Vagina (tissue), 2 donors: ENCODE data around the gene PCK1. TPM values are rescaled to one million over a fixed set of nuclear protein-coding genes. Genes with fewer than 3 reads are reported as not detected.

ENCODE experiments used
- DNase-seq, 2 donors: peaks; one replicate each; pipeline ENCODE4 v3.0.0-alpha.2; 2017; ENCODE audit errors: extremely low spot score in 2 of 2
- H3K27ac ChIP-seq: fragments of 200-600 bp; sonication (generic); one replicate; pipeline ENCODE4 v1.5.1; 2019
- H3K27me3 ChIP-seq: fragments of 200-600 bp; sonication (generic); one replicate; pipeline ENCODE4 v1.5.1; 2019
- H3K36me3 ChIP-seq, 2 donors: fragments of 200-600 bp; sonication (generic); one replicate each; pipeline ENCODE4 v1.5.1; 2017 to 2019
- H3K4me1 ChIP-seq: fragments of 200-600 bp; sonication (generic); one replicate; pipeline ENCODE4 v1.5.1; 2019
- H3K4me3 ChIP-seq, 2 donors: fragments of 200-600 bp; sonication (generic); 1 replicate in 1 of 2; 2 replicates in 1 of 2; pipeline ENCODE4 v1.5.1; 2016 to 2019
- H3K9me3 ChIP-seq: fragments of 200-600 bp; sonication (generic); one replicate; pipeline ENCODE4 v1.5.1; 2019
- POLR2A ChIP-seq, 2 donors: fragments of 450-650 bp; IDR thresholded peaks; one replicate each; pipeline ENCODE4 v1.6.1; 2017; ENCODE audit warnings: antibody characterized with exemption in 2 of 2, mild to moderate bottlenecking in 2 of 2, moderate library complexity in 2 of 2
- POLR2AphosphoS5 ChIP-seq, 2 donors: sonication (generic); formaldehyde crosslinking; IDR thresholded peaks; one replicate each; pipeline ENCODE4 v1.9.0; 2017; ENCODE audit warnings: antibody characterized with exemption in 2 of 2, mild to moderate bottlenecking in 2 of 2, low read depth in 1 of 2; ENCODE audit not compliant: insufficient read depth in 1 of 2
- intact Hi-C: fragments of 100-400 bp; cut with DNase I; formaldehyde crosslinking; loops from one replicate; pipeline ENCODE4 v1.15.1; 2023
- total RNA-seq: library from RNA; depleted of rRNA; stranded (reverse); fragments of >200 nt; gene quantifications from one replicate; pipeline ENCODE4 v1.2.3, GENCODE V29; 2016
- TF ChIP-seq, protein P1 (sequence below), 3 experiments: fragments of 450-650 bp in 2 of 3; fragments of 200-600 bp in 1 of 3; sonication (generic) in 1 of 3; IDR thresholded peaks; one replicate each; pipeline ENCODE4 v1.5.1; 2017 to 2019; ENCODE audit warnings: antibody characterized with exemption in 3 of 3, mild to moderate bottlenecking in 2 of 3, moderate library complexity in 2 of 3

Gene PCK1
- total RNA-seq, 1 donor from 2014 or later: 13.0 TPM

DNA sequence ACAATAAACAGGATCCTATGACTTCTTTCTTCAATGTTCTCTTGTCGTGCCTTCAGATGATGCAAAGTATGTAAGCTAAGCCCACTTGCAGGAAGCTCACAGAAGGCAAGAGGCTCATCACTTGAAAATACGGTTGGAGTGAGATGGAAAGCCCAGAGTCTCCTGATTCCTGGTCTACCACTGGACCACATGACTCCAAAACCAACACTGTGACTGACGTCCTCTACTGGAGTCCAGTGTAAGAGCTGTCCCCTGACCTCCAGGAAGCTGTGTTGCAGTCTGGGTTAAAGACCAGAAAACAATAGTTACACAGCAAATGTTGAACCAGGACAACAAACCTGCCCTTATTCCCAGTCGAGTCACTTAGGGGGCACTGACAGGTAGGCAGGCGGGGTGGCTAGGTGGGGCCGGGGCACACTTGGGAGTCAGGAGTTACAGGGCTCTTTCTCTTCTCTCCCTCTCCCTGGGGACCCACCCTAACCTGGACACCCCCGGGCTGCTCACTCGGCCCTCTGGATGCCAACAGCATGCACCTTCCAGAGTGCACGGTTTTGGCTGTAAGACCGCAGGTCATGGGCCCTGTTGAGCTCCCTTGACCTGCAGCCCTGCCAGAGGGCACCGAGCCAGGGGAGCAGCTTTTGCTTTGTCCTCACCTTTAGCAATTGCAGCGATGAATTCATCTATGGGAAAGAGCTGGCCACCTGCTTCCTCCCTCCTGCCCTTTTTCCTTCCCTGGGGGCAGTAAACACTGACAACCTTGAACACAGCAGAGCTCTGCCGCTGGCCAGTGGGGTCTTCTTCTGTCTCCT lies 7.4 kb downstream of the PCK1 start:
- no peak overlapping the region for H3K27ac ChIP-seq
- H3K4me1 ChIP-seq: no peaks in the 10 kb centered on the region
- H3K27me3 ChIP-seq: no peaks in the 10 kb centered on the region
- TF ChIP-seq POLR2AphosphoS5 (IDR thresholded peaks at IDR 0.05; ENCODE audit: insufficient read depth in 1 of 2, low read depth in 1 of 2): no peak
- TF ChIP-seq POLR2A (IDR thresholded peaks at IDR 0.05): no peak
- TF ChIP-seq, protein P1, sequence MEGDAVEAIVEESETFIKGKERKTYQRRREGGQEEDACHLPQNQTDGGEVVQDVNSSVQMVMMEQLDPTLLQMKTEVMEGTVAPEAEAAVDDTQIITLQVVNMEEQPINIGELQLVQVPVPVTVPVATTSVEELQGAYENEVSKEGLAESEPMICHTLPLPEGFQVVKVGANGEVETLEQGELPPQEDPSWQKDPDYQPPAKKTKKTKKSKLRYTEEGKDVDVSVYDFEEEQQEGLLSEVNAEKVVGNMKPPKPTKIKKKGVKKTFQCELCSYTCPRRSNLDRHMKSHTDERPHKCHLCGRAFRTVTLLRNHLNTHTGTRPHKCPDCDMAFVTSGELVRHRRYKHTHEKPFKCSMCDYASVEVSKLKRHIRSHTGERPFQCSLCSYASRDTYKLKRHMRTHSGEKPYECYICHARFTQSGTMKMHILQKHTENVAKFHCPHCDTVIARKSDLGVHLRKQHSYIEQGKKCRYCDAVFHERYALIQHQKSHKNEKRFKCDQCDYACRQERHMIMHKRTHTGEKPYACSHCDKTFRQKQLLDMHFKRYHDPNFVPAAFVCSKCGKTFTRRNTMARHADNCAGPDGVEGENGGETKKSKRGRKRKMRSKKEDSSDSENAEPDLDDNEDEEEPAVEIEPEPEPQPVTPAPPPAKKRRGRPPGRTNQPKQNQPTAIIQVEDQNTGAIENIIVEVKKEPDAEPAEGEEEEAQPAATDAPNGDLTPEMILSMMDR (IDR thresholded peaks at IDR 0.05): no peak
- no peaks in the 10 kb centered on the region for H3K9me3 ChIP-seq
- intact Hi-C loops: no loop called here
- H3K4me3 ChIP-seq: no peak overlapping the region
- DNase-seq: no peak
- H3K36me3 ChIP-seq: no peaks in the 10 kb centered on the region

DNA sequence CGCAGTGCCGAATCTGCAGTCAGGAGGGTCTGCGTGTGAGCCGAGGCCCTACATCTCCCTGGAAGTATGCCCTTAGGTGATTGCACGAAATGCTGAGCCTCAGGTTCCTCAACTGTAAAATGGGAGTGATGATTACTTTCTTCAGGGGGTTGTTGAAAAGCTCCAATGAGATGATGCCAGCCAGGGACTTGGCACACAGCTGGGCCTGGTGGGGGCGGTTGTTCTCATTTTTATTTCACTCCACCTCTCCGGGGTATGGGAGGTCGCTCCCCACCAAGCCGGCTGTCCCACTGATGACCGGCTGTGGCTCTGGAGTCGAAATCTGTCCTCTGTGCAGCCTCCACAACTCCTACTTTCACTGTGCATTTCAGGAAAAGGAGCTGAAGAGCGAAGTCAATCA lies 8.1 kb downstream of the PCK1 start:
- Histone ChIP-seq H3K36me3 (no peaks in the 10 kb centered on the region), H3K27me3 (no peaks in the 10 kb centered on the region), H3K4me3 (no peak overlapping the region), H3K9me3 (no peaks in the 10 kb centered on the region), H3K27ac (no peak overlapping the region), H3K4me1 (no peaks in the 10 kb centered on the region)
- TF ChIP-seq POLR2A (IDR thresholded peaks at IDR 0.05): no peak
- TF ChIP-seq, protein P1 (IDR thresholded peaks at IDR 0.05): no peak
- TF ChIP-seq POLR2AphosphoS5 (IDR thresholded peaks at IDR 0.05; ENCODE audit: insufficient read depth in 1 of 2, low read depth in 1 of 2): no peak
- no peak for DNase-seq
- intact Hi-C loops: no loop called here

DNA sequence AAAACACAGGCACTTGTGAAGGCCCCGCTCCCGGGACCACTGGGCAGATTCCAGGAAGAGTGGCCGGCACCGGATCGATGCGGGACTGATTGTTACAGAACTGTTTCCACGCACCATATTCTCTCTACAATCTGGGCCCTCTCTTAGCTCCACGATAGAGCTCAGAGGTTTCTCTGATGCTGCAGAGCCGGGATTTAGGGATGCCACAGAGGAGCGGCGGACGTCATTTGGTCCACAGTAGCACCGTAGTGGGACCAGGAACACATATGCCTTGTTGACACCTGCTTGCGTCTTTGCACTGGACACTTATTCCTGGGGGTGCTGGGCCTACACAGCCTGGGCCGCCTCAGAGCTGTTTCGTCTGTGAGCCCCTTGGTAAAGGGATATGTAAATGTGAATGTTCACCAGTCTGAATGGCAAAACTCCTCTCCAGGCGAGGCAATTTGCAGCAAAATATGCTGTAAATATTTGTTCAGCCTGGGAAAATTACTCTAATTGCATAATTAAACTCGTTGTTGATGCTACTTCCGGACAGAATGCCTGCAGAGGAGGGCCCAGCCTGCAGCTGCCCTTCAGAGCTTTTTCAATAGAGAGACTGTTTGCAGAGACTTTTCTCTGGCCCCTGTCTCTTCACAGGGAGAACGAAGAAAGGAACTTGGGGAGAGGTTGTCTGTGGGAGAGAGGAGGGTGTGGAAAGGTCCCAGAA lies 9.4 kb downstream of the PCK1 start:
- TF ChIP-seq, protein P1 (IDR thresholded peaks at IDR 0.05): no peak
- TF ChIP-seq POLR2A (IDR thresholded peaks at IDR 0.05) (no peak), POLR2AphosphoS5 (IDR thresholded peaks at IDR 0.05; ENCODE audit: insufficient read depth in 1 of 2, low read depth in 1 of 2) (no peak)
- DNase-seq: no peak
- Histone ChIP-seq H3K4me1 (no peaks in the 10 kb centered on the region), H3K9me3 (no peaks in the 10 kb centered on the region), H3K36me3 (no peaks in the 10 kb centered on the region), H3K27me3 (no peaks in the 10 kb centered on the region), H3K27ac (no peak overlapping the region), H3K4me3 (no peak overlapping the region)
- intact Hi-C loops: no loop called here

DNA sequence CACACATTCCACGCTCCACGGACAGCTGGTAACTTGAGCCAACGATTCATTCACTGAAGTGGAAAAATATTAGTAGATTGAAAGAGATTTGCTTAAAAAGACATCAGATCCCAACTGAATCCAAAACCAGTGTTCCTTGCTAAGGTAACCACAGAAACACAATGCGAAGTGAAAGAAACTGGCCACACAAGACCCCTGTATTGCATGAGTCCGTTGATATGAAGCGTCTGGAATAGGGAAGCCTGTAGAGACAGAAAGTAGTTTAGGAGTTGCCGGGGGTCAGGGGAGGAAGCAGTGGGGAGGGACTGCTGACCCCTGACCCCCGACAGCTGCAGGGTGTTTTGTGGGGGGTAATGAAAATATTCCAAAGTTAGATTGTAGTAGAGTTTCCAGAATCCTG lies 10.0 kb downstream of the PCK1 start:
- intact Hi-C loops: no loop called here
- no peak overlapping the region for H3K27ac ChIP-seq
- H3K4me1 ChIP-seq: no peaks in the 10 kb centered on the region

More for the DNA sequence above, 10.0 kb downstream of the PCK1 start:
- Histone ChIP-seq H3K27me3 (no peaks in the 10 kb centered on the region), H3K4me3 (no peak overlapping the region), H3K36me3 (no peaks in the 10 kb centered on the region), H3K9me3 (no peaks in the 10 kb centered on the region)
- no peak for TF ChIP-seq POLR2AphosphoS5 (IDR thresholded peaks at IDR 0.05; ENCODE audit: insufficient read depth in 1 of 2, low read depth in 1 of 2)
- TF ChIP-seq, protein P1 (IDR thresholded peaks at IDR 0.05): no peak
- no peak for TF ChIP-seq POLR2A (IDR thresholded peaks at IDR 0.05)
- DNase-seq: no peak
